SU-DHL-6 (cell line): ENCODE results near the gene ASAP2.

ENCODE experiments used
- CTCF ChIP-seq: fragments of 200-600 bp; sonication (generic); IDR thresholded peaks from one replicate; pipeline ENCODE4 v1.5.1; 2017; ENCODE audit warnings: antibody characterized with exemption, mild to moderate bottlenecking, low read length, moderate library complexity; ENCODE audit not compliant: insufficient read depth, poor library complexity, severe bottlenecking
- EZH2phosphoT487 ChIP-seq: fragments of 200-600 bp; sonication (generic), shearing (Covaris generic); conservative IDR thresholded peaks from 2 replicates; pipeline ENCODE4 v1.6.1; 2018; ENCODE audit warnings: mild to moderate bottlenecking, antibody characterized with exemption, low read length, moderate library complexity, mixed read lengths

DNA sequence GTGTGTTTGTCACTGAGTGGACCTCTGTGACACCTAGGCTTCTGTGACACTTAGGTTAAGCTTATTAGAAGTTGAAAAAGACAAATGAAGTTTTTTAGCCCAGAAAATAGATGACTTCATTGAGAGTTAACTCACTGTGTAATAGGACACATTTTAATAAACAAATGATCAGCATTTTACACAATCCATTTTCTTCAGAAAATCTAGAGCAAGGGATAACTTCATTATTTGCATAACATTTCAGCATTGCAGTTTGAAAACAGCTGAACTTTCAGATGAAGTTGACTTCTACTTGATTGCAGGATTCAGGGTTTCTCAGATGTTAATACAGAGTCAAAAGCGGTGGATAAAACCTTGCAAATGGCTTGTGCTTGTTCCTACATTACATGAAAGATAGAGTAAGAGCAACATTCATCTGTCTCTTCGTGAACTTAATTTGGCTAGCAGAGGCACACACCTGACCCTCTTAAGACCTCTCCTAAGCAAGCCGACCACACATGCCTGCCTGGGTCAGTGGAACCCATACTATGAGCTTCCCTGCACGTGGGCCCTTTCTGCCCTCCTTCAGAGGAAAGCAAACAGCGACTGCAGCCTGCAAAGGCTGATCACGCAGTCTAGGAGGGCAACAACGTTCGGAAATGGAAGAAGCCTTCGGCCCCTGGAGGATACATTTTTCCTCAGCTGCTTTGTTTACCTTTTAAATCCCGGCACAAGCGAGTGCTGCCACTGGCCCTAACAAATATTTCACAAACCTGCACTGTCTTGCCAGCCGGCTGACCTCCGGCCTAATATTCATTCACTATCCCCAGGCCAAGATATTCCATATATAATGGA is 200.1 kb downstream of the ASAP2 start:
- TF ChIP-seq EZH2phosphoT487 (no peak), CTCF (no peak)
